ENCODE data around the gene GPR35. TPM values are rescaled to one million over a fixed set of nuclear protein-coding genes. Genes with fewer than 3 reads are reported as not detected.

Gene GPR35
- total RNA-seq, 4 donors from 2014 or later = 0.72 to 1.8 (median 0.87) TPM

DNA sequence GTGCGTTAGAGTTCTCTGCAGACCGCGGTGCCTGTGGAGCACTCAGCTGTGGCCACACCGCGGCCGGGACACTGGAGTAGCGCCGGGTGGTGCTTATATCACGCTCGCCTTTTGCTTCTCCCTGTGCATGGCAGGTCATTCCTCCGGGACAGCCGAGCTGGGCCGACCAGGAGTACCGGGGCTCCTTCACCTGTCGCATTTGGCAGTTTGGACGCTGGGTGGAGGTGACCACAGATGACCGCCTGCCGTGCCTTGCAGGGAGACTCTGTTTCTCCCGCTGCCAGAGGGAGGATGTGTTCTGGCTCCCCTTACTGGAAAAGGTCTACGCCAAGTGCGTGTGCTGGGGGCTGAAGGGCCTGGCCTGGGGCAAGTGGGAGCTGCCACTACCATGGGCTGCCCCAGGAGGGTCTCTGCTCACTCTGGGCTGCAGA is 34.6 kb upstream of the GPR35 start:
- ATAC-seq = no peak
- Histone ChIP-seq H3K27me3 (no peaks in the 10 kb centered on the region), H3K27ac (no peak overlapping the region), H3K4me3 (no peak overlapping the region), H3K4me1 (peaks cover 17 to 18% of the 10 kb centered on the region in 2 donors), H3K36me3 (peaks cover 0 to 12% of the 10 kb centered on the region in 2 donors), H3K9me3 (no peaks in the 10 kb centered on the region)
- intact Hi-C loops (cut with DNase I; ENCODE audit: low total_unique reads) = no loop called here
- TF ChIP-seq POLR2A (IDR thresholded peaks at IDR 0.05) = no peak
- TF ChIP-seq, protein P1, sequence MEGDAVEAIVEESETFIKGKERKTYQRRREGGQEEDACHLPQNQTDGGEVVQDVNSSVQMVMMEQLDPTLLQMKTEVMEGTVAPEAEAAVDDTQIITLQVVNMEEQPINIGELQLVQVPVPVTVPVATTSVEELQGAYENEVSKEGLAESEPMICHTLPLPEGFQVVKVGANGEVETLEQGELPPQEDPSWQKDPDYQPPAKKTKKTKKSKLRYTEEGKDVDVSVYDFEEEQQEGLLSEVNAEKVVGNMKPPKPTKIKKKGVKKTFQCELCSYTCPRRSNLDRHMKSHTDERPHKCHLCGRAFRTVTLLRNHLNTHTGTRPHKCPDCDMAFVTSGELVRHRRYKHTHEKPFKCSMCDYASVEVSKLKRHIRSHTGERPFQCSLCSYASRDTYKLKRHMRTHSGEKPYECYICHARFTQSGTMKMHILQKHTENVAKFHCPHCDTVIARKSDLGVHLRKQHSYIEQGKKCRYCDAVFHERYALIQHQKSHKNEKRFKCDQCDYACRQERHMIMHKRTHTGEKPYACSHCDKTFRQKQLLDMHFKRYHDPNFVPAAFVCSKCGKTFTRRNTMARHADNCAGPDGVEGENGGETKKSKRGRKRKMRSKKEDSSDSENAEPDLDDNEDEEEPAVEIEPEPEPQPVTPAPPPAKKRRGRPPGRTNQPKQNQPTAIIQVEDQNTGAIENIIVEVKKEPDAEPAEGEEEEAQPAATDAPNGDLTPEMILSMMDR (IDR thresholded peaks at IDR 0.05 in 4 of 5, conservative IDR thresholded peaks at IDR 0.05 in 1 of 5) = no peak
- DNase-seq = peak in 1 of 2 donors; percentile 6
- in situ Hi-C loops (cut with MboI; ENCODE audit: low sequenced_read_pairs in 4 of 4) = no loop called here

- no peak for ATAC-seq
- no peak for TF ChIP-seq POLR2A (IDR thresholded peaks at IDR 0.05)
- TF ChIP-seq, protein P1 (IDR thresholded peaks at IDR 0.05 in 4 of 5, conservative IDR thresholded peaks at IDR 0.05 in 1 of 5) = no peak
Measured at GRCh38 chr2:240591226-240591625, 34.1 kb upstream of the GPR35 start.

GRCh38 chr2:240591784-240592183 is 33.5 kb upstream of the GPR35 start:
- Histone ChIP-seq H3K36me3 (peaks cover 0 to 12% of the 10 kb centered on the region in 2 donors), H3K9me3 (no peaks in the 10 kb centered on the region), H3K4me1 (peaks cover 24 to 27% of the 10 kb centered on the region in 2 donors), H3K4me3 (no peak overlapping the region), H3K27ac (no peak overlapping the region), H3K27me3 (no peaks in the 10 kb centered on the region)
- TF ChIP-seq, protein P1 (IDR thresholded peaks at IDR 0.05 in 4 of 5, conservative IDR thresholded peaks at IDR 0.05 in 1 of 5) = no peak
- no peak for TF ChIP-seq POLR2A (IDR thresholded peaks at IDR 0.05)
- no peak for ATAC-seq
- intact Hi-C loops (cut with DNase I; ENCODE audit: low total_unique reads) = no loop called here
- in situ Hi-C loops (cut with MboI; ENCODE audit: low sequenced_read_pairs in 4 of 4) = no loop called here
- DNase-seq = peak in 1 of 2 donors; percentile 7

More at GRCh38 chr2:240591226-240591625, 34.1 kb upstream of the GPR35 start:
- Histone ChIP-seq H3K27ac (no peak overlapping the region), H3K27me3 (no peaks in the 10 kb centered on the region), H3K36me3 (peaks cover 0 to 12% of the 10 kb centered on the region in 2 donors), H3K4me3 (no peak overlapping the region), H3K4me1 (peaks cover 22 to 24% of the 10 kb centered on the region in 2 donors), H3K9me3 (no peaks in the 10 kb centered on the region)
- DNase-seq = peak in 1 of 2 donors; percentile 2
- intact Hi-C loops (cut with DNase I; ENCODE audit: low total_unique reads) (no loop called here), in situ Hi-C loops (cut with MboI; ENCODE audit: low sequenced_read_pairs in 4 of 4) (no loop called here)

DNA sequence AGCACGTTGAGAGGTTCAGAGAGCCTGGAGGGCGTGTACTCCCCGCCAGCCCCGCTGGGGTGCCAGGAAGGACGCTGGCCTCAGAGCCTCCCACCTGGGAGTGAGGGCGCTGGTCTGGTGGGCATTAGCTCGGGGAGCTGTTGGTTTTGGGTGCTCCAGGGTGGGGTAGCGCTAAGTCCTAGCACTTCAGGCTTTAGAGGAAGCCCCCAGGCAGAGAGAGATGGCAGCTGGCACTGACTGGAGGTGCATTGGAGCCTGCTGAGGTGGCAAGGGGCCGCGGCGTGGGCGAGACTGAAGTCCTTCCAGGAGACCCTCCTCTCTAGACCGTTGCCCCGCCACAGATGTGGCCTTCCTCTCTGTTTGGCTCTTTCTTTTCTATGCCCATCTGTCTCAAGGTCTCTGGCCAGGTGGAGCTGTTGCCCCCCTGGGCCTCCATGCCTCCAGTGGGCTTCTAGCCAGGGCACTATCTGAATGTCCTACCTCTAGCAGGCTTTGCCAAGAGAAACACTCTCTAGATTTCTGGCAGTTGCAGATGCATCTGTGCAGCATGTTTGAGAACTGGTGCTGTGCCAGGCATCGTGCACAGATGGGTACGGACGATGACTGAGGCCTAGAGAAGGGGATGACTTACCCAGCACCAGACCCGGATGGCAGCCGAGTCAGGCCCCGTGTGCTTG is 32.1 kb upstream of the GPR35 start:
- in situ Hi-C loops (cut with MboI; ENCODE audit: low sequenced_read_pairs in 4 of 4) (no loop called here), intact Hi-C loops (cut with DNase I; ENCODE audit: low total_unique reads) (no loop called here)
- Histone ChIP-seq H3K4me3 (no peak overlapping the region), H3K9me3 (no peaks in the 10 kb centered on the region), H3K36me3 (peaks cover 0 to 20% of the 10 kb centered on the region in 2 donors), H3K27me3 (no peaks in the 10 kb centered on the region), H3K27ac (no peak overlapping the region), H3K4me1 (peaks cover 13 to 16% of the 10 kb centered on the region in 2 donors)
- no peak for ATAC-seq
- DNase-seq = peak in 1 of 2 donors; percentile 7
- TF ChIP-seq, protein P1 (IDR thresholded peaks at IDR 0.05 in 4 of 5, conservative IDR thresholded peaks at IDR 0.05 in 1 of 5) = no peak
- TF ChIP-seq POLR2A (IDR thresholded peaks at IDR 0.05) = no peak

Measured in gastrocnemius medialis (tissue), 4 donors.